ENCODE results near the gene RBM28.
A peak's percentile ranks its signal among the peaks of the same experiment; 100 is the strongest.

Gene RBM28

DNA sequence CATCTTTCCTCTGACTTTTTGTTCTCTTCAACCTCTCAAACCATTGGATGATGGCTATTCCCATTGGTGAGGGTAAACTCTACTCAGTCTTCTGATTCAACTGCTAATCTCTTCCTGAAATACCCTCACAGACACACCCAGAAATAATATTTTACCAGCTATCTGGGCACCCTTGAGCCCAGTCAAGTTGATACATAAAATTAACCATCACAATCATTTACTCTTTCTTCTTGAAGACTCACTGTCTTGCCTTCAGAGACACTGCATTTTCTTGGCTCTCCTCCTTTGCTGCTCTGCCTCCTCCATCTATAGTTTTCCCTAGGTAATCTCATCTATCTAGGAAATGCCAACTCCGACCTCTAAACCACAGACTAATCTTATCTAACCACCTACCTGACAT, 30.3 kb upstream of the RBM28 start:
- no peak for DNase-seq (ENCODE audit: low read depth)

DNA sequence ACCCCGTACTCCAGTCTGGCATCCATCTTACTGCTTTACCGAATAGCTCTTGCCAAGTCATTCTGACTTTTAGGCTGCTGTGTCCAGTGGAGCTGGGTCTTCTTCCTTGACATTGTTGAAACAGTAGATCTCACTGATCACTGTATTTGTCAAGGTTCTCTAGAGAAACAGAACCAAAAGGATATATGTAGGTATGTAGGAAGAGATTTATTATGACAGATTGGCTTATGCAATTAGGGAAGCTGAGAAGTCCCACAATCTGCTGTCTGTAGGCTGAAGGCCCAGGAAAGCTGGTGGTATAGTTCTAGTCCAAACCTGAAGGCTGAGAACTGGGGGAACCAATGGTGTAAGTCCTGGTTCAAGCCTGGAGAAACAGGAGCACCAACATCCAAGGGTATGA, 29.9 kb upstream of the RBM28 start:
- no peak for DNase-seq (ENCODE audit: low read depth)

DNA sequence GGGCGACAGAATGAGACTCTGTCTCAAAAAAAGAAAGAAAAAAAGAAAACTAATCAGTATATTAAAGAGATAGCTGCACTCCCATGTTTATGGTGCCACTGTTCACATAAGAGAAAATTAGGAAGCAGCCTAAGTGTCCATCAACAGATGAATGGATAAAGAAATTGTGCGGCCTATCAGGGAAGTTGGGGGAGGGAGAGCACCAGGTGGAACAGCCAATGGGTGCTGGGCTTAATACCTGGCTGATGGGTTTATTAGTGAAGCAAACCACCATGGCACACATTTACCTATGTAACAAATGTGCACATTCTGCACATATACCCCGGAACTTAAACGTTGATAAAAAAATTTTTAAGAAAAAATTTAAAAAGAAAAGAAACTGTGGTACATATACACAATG, 26.8 kb upstream of the RBM28 start:
- no peak for DNase-seq (ENCODE audit: low read depth)

DNA sequence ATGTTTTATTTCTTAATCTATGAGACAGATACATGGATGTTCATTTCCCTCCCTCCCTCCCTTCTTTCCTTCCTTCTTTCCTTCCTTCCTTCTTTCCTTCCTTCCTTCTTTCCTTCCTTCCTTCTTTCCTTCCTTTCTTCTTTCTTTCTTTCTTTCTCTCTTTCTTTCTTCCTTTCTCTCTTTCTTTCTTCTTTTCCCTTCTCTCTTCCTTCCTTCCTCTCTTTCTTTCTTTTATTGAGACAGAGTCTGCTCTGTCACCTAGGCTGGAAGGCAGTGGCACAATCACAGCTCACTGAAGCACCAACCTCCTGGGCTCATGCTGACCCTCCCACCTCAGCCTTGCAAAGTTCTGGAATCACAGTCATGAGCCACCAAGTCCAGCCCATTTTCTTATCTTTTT, 23.3 kb upstream of the RBM28 start:
- DNase-seq (ENCODE audit: low read depth): no peak

DNA sequence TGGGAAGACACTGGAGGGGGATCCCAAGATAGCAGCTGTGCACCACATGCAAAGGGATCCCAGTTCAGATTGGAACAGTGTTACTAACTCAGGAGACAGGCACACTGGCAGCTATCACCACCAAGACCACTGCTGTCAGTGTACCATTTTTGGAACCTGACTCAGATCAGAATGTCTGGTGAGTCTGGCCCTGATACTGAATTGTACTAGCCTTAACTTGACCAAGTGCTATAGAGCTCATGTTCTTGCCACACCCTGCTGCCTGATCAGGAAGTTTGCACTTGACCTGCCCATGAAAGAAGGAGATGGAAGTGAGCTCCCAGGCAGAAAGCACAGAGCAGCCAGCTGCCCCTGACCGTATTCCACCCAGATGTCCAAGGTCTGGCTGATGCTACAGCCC, 22.6 kb upstream of the RBM28 start:
- no peak for DNase-seq (ENCODE audit: low read depth)

DNA sequence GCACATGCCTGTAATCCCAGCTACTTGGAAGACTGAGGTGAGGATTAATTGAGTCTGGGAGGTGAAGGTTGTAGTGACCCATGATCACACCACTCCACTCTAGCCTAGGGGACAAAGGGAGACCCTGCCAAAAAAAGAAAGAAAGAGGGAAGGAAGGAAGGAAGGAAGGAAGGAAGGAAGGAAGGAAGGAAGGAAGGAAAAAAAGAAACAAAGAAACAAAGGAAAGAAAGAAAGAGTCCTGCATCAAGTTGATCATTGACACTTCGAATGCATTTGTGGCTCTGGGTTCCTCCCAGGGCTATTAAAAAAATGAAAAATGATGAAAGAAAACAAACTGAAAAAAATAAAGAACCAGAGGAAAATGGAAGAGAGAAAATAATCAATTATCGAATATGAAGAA, 21.7 kb upstream of the RBM28 start:
- DNase-seq (ENCODE audit: low read depth): no peak

DNA sequence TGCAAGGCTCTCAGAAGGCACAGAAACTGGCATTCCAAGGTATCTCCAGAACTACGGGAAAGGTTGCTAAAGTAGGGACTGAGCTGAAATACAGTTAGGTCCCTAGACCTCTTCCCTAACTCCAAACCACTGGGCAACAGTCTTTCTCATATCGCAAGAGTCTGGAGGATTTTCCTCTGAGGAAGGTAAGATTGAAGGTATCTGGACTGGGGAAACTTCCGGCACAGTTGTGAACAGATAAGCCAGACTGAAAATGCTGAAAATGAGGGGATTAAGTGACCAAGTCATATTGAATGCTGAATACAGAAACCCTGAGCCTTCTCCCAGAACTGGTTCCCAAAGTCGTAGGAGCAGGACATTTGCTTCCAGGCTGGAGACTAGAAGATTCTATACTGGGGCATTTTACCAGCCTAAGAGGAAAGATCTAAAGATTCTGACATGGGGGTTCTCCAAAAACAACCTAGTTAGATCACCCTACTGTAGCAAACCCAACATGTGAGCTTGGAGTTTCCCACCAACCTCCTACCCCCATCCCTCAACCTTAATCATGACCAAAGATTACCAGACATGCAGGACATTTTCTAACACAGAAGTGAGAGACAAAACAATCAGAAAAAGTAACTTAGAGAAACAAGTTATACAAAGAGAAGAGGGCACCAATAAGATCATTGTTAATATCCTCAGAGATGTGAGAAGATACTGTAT, 20.6 kb upstream of the RBM28 start:
- DNase-seq (ENCODE audit: low read depth): no peak

DNA sequence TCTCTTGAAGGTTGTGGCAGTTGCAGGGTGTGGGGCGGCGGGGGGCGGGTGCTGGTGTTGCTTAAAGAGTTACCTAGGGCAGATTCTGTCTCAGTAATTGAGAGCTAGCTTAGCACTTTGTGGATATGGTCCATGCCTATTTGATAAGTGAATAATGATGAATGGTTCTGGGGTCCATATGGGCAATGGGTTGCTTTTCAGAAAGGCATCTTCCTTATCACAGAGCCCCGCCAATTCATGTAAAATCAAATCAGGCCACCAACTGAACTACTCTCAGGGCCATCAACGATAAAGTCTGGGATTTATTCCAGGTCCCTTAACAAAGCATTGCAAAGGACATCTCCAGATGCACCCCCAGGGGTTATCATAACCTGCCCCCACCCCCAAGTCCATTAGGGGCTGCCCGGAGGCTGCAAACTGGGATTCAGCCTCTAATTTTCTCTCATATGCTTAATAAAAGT, 19.6 kb upstream of the RBM28 start:
- DNase-seq (ENCODE audit: low read depth): no peak

DNA sequence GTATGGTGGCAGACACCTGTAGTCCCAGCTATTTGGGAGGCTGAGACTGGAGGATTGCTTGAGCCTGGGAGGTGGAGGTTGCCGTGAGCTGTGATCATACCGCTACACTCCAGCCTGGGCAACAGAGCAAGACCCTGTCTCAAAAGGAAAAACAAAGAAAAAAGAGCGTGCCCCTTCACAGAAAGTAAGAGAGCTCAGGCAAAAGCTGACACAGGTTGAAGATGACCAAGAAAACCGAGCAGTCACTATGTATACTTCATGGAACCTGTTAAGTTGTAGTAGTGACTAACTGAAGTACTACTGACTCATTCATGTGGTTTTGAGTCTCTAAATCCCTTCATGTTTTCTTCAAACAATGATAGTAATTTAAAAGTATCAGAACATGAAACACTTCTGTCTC, 19.0 kb upstream of the RBM28 start:
- DNase-seq (ENCODE audit: low read depth): no peak

DNA sequence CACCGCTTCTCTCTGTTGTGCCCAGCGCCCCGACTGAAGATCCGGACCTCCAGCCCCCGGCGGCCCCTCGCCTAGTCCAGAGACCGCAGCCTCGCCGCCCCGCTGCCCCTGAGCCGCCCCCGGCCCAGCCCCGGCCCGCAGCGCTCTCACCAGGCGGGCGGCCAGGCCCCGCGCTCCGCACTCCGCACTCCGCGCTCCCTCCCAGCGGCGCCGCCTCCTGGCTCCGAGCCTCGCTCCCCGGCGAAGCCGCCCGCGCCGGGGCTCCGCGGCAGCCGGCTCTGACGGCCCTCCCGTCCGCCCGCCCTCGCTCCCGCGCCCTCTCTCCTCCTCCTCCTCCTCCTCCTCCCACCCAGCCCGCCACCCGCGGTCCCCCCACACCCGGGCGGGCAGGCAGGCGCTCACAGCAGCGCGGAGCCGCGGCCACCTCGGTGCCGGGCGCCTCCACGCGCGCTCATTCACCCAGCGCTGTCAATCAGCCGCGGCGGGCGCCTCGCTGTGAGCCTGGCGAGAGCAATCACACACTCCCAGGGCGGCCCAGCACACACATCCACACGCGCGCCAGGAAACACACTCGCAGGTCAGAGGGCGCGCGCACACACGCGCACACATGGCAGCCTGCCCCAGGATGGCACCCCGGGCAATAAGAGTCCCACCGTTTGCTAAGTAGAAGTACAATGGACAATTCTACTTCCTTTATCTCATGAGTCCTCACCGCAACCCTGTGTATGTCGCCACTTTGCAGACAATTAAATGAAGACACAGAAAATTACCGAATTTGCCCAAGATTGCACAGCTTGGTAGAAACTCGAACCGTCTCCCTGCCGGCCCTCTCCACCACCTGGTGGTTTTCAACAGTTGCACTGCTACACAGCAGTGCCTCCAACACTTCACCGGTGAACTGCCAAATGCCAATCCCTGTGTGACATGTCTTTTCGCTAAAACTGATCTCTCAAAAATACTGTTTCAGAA, 18.0 kb upstream of the RBM28 start, which contains the start of gene PRRT4:
PRRT4 (minus strand) TSS at position 280 of the 969 bp plus-strand sequence.
- DNase-seq (ENCODE audit: low read depth): peak; percentile 29

DNA sequence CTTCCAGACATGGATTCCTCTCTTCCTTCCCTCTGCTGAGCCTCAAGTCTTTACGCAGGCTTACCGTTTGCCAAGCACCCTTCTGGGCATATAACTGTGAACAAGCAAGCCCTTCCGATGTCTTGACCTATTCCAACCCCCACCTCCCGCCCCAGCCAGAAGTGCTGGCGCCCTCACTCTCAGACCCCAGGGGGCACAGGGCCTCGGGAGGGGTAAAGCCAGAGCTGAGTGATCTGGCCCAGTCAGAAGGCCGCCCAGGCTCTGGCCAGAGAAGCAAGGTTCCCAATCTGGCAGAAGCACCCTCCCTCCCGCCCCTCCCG, 16.6 kb upstream of the RBM28 start:
- DNase-seq (ENCODE audit: low read depth): no peak

DNA sequence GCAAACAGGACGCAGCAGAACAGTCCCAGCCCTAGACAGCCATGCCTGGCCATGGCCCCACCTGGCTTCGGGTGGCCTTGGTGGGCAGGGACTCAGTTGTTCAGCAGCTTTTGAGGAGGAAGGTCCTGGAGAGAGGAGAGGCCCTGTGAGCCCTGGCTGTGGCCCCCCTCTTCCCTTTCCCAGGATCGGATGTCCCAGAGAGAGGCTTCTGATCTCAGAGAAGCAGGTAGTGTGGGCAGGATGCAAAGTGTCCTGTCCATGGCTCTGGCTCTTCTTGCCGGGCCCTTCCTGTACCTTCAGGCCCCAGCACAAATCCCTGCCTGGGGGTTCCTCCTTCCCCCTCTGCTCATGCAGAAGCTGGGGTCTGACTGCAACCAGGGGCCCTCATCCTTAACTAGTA, 16.2 kb upstream of the RBM28 start:
- no peak for DNase-seq (ENCODE audit: low read depth)

DNA sequence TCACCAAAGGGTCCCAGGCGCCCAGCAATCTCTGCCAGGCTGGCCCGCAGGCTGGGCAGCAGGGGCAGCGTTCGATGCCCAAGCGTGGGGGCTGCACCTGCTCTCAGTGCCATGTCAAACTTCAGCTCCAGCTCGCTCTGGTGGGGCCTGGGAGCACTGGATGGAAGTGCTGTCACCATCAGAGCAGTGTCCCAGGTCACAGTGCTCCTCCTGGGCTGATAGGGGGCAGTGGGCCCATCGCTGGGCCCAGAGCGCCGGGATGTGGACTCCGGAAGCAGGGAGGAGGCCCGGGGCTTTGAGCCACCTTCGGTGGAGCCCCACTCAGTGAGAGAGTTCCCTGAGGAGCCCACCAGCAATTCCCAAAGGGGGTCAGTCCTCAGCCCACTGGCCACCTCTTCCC, 15.6 kb upstream of the RBM28 start:
- DNase-seq (ENCODE audit: low read depth): no peak

DNA sequence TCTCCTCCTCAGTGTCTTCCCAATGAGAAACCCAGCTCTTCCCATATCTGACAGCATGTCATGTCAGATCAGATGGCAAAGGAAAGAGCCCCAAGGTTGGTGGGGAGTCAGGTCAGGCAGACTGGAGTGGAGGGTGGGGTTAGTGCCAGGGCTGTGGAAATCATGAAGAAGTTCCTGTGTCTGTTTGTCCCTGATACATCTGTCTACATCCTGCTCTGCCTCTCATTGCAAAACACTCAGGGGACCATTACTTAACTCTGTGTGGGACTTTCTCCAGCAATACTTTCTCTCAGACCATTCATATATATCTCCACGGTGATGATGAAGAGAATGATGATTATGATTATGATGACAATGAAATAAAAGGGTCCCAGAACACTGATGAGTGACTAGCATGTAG, 14.5 kb upstream of the RBM28 start:
- no peak for DNase-seq (ENCODE audit: low read depth)

DNA sequence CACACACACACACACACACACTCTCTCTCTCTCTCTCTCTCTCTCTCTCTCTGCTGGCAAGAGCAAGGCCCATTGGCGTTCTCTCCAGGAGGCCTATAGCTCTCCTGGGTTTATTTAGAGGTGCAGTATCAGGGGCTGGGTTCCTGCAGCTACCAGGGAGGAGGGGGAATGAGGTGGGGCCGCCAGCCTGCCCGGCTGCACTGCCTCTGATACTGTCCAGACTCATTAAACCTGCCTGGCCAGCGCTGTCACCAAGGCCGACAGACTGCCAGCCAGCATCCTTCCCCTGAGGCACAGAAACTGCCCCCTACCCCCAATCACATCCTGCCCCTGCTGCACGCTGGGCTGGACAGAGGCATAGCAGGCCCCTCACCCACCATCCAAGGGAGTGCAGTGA, 13.5 kb upstream of the RBM28 start:
- DNase-seq (ENCODE audit: low read depth): no peak

DNA sequence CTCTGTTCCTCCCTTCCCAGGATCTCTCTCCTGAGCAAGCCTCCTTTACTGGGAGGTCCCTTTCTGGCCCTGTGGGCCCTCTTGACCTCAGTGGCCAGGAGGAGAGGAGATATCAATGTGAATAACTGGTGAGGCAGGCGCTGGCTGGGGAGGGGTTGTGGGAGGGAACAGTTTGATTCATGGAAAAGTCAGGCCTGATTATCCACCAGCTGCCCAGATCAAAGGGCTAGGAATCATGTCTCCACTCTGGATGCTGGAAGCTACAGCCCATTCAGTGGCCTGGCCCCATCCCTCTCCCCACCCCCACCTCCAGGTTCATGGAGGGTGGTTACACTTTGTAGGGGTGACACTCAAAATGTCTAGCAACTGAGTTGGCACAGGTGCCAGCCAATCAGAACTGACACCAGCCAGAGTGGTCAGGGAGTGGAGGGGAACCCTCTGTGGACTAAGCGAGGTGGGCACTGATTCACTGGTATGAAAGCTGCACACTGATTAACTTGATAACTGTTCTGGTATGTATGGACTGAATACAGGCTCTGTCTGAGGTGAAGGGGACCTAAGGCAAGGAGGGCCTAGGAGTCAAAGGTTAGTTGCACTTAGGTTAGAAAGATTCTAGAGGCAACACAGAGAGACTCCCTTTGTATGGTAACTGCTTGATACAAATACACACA, 13.0 kb upstream of the RBM28 start:
- DNase-seq (ENCODE audit: low read depth): no peak

DNA sequence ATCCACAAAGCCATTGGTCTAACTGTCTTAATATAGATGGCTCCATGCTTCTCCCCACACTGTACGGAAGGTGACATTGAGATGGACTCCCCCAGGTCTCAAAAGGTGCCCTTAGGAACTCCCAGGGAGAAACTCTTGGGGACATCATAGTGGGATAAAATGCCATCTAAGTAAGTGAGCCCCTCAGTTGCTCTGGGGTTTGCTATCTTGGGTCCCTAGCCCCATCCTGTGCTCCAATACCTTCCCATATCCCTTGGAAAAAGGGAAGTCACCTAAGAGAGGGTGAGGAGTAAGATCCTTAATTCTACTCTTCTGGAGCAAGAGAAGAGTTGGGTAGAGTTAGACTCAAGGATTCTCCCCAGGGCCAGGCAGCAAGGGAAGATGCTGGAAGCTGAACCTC, 9.9 kb upstream of the RBM28 start:
- DNase-seq (ENCODE audit: low read depth): no peak

DNA sequence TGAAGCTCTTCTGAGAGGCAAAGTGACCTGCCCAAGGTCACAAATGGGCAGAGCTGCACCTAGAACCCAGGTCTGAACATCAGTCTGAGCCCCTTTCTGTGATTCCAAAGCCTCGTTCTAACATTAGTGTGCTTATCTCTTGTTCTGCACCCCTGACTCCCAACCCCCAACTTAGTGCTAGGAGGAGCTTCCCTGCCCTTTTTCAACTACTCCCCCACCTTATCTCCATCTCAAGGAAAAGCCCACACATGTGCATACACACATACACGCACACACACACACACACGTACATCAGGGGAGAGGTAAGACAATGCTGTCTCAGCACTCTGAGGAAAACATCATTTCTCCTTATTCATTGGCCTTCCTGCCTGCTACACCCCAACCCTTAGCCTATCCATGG, 9.5 kb upstream of the RBM28 start:
- DNase-seq (ENCODE audit: low read depth): no peak

DNA sequence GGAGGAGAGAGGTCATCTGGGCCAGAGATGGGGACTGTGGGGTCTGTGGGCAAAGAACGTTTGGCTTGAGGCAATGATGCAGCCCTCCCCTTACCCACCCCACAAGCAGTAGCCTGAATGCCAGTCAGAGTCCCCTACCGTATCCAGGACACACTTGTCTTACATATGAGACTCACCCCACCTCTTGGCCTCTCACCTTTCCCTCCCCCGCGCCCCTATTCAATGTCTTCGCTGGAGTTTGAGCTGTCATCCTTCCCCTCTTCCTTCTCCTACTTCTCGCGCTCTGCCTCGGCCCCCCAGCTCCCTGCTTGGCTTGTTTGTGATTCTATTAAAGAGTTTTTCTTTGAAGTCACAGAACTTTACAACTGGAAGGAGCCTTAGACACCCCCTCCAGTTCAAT, 8.9 kb upstream of the RBM28 start:
- DNase-seq (ENCODE audit: low read depth): no peak

DNA sequence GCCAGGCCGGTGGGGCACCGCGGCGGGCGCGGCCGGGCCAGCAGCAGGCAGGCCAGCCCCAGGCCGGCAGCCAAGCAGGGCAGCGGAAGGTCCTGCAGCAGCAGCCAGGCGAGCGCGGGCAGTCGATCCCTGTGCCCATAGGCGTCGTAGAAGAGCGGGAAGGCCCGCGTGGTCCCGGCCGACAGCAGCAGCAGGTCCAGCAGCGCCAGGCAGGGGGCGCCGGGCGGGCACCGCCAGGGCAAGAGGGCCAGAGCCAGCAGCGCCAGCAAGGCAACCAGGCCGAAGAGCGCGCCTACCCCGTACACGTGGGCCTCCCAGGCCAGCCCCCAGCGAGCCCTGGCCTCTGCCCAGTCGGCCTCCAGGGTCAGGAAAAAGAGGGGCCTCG, 8.4 kb upstream of the RBM28 start:
- DNase-seq (ENCODE audit: low read depth): no peak

DNA sequence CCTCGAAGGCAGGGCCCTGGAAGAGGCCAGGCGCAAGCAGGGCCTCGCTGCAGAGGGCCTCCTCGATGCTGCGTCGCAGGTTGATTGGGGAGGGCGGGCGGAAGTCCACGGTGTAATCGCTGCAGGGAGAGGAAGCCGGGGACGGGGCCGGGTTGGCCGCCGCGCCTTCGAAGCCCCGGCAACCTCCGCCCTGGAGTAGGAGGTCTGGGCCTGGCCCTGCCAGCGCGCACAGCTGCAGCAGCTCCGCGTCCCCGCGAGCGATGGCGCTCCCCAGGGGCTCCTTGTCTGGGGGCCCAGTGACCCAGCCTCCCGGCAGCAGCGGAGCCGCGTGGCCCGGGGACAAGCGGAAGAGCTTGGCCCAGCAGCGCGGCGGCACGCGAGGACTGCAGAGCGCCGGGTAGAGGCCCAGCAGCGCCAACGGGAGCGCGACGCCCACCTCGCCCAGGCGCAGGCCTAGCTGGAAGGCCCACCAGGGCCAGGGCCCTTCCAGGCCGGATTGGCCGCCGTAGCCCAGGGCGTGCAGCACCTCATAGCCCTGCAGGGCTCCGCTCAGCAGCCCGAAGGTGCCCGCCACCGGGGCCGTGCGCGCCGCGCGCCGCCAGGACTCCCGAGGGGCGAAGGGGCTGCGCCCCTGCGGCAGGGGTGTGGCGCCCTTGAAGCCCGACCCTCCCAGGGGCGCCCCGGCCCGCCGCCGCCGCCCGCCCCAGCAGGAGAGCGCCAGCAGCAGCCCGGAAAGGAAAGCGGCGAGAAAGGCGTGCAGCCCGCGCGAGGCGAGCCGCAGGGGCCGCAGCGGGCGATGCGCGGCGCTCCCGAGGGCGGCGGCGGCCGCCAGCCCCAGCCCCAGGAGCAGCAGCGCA, 7.8 kb upstream of the RBM28 start:
- DNase-seq (ENCODE audit: low read depth): no peak

DNA sequence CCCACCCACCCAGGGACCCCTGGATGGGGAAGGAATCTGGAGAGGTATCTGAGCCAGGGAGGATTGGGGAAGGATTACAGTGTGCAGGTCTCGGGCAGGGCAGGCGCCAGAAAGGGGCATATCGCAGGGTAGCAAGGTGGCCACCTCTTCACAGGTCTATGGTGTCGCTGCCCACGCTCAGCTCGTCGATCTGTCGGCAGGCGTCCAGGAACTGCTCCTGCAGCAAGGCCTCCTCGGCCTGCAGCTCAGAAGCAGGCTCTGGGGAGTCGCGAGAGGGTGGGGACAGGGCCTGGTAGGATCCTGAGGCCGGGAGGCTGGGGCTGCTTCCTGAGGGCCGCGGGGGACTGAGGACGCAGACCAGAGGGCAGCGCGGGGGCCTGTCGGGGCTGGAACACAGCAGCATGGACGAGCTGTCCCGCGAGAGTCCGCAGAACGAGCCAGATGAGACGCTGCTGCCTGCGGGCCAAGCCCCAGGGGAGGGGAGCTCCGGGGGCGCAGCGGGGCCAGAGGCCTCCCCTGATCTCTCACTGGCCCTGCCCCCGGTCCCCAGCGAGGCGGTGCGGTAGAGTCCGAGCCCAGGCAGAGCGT, 7.1 kb upstream of the RBM28 start:
- DNase-seq (ENCODE audit: low read depth): no peak
